T-helper 9 cell (primary cell): ENCODE measurements around the gene SPNS2.

Source experiments
- DNase-seq: peaks from one replicate; pipeline ENCODE4 v3.0.0-alpha.2; 2020
- total RNA-seq, 2 donors: gene quantifications; one replicate each; lab custom pipeline; 2026; lab: John Stamatoyannopoulos, UW

SPNS2 gene, protein sequence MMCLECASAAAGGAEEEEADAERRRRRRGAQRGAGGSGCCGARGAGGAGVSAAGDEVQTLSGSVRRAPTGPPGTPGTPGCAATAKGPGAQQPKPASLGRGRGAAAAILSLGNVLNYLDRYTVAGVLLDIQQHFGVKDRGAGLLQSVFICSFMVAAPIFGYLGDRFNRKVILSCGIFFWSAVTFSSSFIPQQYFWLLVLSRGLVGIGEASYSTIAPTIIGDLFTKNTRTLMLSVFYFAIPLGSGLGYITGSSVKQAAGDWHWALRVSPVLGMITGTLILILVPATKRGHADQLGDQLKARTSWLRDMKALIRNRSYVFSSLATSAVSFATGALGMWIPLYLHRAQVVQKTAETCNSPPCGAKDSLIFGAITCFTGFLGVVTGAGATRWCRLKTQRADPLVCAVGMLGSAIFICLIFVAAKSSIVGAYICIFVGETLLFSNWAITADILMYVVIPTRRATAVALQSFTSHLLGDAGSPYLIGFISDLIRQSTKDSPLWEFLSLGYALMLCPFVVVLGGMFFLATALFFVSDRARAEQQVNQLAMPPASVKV
- 0.14 to 0.24 reads per million in 2 donors for total RNA-seq

DNA sequence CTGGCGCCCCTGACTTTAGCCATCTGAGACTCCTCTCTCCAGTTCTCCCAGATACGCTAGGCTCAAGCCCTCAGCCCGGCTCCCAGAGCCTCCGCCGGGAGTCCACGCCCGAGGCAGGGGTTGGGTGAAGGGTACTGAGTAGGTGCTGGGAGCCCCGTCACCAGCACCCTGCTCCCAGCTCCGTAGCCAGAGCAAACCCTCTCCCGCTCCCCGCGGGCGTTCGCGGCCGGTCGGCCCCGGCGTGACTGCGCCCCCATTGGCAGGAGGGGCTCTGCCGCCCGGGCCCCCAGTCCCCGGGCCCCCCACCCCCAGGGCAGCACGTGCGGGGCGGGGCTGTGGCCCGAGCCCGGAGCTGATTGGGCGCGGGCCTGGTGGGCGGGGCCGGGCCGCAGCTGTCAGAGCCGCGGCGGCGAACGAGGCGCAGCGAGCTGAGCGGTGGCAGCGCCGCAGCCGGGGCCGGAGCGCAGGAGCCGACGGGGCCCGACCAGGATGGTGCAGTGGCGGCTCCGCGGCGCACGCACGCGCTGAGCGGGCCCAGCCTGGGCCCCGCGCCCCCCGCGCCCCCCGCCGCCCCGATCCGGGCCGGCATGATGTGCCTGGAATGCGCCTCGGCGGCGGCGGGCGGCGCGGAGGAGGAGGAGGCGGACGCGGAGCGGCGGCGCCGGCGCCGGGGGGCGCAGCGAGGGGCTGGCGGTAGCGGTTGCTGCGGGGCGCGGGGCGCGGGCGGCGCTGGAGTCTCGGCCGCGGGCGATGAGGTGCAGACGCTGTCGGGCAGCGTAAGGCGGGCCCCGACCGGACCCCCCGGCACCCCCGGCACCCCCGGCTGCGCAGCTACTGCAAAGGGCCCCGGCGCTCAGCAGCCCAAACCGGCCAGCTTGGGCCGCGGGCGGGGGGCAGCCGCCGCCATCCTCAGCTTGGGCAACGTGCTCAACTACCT lies at the start of gene SPNS2:
Gene SPNS2 (plus strand): TSS at position 421 of the 937 bp plus-strand sequence. CDS start 167 bp downstream, at position 588.
- DNase-seq, result peak; percentile 36

DNA sequence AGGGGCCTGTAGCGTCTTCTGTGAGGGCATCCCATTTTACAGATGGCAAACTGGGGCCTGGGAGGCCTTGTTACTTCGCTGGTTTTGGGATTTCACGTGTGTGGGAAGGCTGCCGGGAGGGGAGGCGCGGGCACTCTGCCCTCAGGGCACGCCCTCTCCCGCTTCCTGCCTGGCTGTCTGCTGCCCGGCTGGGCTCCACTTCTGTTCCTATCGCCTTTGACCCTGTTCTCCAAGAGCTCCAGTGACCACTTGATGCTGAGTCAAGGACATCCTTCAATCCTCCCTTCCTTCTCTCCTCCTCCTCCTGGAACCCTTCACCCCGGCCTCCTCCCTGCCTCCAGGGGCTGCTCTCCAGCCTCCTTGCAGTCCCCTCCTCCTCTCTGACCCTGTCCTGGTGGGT lies 48.9 kb upstream of the SPNS2 start:
- DNase-seq, result no peak

DNA sequence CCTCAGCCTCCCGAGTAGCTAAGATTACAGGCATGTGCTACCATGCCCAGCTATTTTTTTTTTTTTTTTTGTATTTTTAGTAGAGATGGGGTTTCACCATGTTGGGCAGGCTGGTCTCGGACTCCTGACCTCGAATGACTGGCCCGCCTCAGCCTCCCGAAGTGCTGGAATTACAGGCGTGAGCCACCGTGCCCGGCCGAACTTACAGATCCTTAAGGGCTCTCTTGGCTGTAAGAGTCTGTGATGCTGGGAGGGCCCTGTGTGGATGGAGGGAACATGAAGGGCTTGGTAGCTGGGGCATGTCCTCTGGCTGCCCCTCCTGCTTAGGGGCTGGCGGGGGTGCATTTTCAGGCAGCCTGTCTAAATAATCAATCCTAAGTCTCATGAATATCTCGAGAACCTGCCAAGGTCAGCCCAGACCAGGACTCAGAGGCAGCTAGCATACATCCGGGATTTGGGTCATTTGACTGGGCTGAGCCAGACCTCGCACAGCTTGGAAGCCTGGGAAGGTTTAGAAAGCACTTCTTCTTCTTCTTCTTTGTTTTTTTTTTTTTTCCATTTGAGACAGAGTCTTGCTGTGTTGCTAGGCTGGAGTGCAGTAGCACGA lies 47.9 kb upstream of the SPNS2 start:
- DNase-seq, result no peak

DNA sequence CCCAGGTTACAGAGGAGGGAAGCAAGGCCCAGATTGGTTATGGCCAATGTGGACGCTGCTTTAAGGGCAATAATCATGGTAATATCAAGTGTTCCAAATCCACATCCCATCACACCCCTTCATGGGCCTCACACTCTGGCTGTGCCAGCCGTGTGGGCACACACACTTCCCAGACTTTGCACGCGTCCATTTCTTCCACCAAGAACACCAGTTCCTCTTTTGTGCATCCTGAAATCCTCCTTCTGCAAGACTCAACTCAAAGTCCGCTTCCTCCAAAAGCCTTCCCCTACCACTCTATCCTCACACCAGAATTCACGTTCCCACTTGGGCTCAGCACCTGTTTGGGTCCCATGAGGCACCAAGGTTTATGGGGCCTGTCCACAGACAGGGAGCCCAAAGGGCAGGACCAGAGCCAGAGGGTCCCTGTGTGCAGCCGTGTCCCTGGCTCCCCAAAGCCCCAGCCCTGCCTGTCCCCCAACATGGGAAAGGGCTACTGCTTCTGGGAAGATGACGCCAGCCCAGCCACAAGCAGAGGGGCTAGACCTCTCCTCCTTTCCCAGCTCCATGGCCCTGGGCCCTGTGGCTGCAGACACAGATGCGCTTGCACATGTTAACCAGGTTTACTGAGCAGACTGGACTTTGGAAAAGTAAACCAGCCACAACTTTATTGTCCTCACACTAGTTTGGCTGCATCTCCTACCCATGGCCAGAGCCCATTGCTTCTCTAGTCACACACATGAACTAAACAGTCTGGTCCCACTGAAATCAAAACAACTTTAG lies 44.7 kb upstream of the SPNS2 start:
- DNase-seq, result no peak

DNA sequence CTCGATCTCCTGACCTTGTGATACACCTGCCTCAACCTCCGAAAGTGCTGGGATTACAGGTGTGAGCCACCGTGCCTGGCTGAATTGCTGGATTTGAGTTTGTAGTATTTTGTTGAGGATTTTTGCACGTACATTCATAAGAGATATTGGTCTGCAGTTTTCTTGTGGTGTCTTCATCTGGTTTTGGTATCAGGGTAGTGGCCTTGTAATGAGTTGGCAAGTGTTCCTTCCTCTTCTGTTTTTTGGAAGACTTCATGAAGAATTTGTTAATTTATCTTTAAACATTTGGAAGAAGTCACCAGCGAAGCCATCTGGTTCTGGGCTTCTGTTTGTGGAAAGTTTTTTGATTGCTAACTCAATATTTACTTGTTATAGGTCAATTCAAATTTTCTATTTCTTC lies 38.0 kb upstream of the SPNS2 start:
- no peak for DNase-seq

DNA sequence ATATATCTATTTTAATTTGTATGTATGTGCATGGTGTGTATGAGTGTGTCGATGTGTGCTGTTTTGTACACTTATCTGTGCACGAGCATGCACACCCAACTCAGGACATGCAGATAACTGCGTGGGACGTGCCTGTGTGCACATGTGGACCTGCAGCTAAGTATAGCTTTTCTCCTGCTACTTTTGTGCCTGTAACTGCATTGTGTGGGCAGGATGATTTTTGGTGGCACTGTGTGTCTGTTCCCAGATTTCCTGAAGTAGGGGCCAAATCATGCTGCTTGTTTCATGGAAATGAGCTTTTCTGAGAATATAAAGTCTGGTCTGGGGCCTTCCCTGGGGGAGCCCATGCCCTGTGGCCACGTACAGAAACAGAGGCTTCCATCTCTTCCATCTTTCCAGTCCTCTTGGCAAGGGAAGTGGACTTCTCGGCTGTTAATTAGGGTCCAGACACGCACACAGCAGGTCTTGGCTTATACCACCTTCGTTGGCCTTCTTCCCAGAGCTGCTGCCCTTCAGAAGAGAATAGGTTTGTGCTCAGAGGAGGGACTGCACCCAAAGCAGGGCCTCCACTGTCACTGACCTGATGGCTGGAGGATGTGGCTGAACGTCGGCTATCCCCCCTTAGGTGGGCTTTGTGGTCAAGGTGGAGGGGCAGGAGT lies 34.7 kb upstream of the SPNS2 start:
- DNase-seq, result no peak

DNA sequence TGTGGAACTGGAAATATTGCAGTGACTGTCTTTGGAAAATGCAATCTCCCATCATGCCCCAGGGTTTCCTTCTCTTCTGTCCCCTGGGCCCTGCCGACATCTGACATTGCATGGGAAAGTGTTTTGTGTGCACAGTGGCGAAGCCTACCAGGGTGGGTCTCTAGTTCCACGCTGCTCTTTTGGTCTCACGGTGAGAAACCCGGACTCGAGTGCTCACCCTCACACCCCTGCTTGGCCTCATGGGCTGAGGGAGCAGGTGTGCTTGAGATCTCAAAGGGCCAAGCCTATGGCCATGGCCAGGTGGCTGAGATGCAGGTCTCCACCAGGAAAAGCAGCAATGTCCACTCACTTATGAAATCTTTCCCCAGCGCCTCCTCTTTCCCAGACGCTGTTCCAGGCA lies 32.9 kb upstream of the SPNS2 start:
- DNase-seq, result no peak

DNA sequence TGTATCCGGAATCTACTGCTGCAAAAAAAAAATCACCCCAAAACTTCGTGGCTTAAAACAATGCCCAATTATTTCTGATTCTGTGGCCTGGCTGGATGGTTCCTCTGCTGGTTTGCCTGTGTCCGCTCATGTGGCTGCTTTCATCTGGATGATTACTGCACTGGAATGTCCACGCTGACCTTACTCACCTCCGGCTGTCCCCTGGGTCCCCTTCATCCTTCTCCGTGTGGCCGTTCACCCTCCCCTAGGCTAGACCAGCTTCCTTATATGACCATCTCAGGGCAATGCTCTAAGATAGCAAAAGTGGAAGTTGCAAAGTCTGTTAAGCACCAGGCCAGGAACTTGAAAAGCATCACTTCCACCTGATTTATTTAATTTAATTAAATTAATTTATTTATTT lies 31.4 kb upstream of the SPNS2 start:
- no peak for DNase-seq

DNA sequence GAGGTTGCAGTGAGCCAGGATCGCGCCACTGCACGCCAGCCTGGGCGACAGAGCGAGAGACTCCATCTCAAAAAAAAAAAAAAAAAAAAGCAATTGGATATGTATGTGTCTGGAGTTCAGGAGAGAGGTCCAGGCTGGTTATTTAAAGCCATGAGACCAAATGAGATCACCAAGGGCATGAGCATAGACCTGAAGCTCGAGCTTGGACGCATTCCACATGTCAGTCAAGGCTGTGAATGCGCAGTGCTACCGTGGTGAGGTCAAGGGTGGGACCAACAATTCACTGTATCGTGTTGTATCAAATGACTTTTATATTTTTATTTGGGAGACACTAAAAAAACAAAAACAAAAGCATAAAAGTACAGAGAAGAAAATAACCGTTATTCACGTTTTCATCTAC lies 29.1 kb upstream of the SPNS2 start:
- DNase-seq, result no peak

DNA sequence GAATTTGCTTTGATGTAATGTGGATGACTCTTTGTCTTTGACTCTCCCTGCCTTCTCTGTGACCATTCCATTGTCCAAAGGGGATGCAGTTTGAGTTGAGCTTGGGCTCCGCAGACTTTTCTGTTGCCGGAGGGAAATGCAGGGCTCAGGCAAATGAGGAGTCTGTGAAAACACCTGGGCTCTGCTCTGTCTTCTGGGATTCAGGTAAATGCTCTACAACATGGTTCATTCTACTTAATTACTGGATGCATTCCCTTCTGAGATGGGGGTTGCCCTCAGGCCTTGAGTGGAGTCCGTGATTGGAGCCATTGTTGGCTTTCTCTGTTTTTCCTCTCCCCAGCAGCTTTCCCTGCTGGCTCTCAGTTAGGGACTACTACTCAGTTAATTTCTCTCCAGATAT lies 26.4 kb upstream of the SPNS2 start:
- no peak for DNase-seq

DNA sequence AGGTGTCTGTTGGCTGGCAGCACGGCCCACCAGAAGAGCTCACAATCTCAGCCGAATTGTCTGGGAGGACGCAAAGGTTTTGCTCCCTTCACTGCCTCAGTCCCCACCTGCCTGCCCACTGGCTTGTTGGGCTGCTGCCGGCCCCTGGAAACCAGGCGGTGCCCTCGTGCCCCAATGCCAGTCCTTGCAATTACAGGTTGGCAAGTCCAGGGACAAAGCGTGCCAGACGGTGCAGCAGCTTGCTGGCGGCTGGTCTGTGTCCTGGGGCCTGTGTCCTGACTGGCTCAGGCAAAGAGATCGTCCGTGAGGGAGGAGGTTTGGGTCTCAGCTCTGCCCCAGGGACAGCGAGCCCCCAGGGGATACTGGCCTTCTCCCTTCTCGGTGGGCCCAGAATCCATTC lies 24.6 kb upstream of the SPNS2 start:
- no peak for DNase-seq

DNA sequence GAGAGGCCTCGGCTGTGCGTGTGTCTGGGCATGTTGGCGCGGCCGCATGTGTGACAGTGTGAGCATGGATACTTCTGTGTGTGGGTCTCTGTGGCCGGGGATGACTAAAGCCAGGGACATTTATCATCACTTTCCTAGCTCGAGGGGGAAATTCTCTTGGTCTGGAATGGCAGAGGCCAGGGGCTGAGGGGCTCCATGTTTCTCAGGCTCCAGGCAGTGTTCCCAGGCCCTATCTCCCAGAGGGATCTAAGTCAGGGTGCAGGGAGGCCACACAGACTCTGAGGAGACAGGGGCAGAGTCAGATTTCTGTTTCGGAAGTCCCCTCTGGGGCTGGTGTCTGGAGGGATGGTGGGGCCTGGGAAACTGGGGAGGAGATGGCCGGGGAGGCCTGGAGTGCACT lies 23.7 kb upstream of the SPNS2 start:
- DNase-seq, result no peak

DNA sequence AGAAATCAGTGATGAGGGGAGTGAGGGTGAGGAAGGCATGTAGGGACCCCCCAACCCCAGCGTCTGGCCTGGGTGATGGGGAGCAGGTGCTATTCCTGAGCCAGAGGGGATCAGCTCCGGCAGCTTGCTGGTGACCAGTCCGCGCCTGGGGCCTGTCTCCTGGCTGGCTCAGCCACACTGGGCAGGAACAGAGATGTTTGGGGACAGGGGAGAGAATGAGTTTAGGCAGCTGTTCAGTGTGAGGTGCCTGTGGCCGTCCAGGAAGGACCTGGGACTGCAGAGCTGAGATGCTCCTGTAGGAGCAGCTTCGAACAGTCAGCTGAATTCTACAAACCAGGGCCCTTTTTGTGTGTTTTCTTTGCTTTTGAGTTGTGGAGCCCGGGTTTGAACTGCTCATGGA lies 23.2 kb upstream of the SPNS2 start:
- no peak for DNase-seq

DNA sequence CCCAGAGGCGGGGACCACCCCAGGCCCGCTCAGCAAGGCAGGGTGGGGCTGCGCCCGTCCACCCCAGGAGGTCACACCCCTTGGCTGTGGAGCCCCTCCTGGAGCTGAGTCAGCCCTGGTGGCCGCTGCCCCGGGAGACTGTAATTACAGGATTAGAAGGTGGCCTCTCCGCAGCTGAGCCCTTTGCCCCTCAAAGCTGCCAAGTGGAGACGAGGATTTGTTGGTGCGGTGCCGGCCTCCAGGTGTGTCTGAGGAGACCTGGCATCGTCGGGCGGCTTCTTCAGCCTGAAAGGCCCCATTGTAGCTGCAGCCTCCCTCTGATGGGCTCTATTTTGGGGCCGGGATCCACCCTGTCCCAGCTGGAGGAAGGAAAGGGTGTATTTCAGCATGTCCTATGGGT lies 22.7 kb upstream of the SPNS2 start:
- DNase-seq, result no peak

DNA sequence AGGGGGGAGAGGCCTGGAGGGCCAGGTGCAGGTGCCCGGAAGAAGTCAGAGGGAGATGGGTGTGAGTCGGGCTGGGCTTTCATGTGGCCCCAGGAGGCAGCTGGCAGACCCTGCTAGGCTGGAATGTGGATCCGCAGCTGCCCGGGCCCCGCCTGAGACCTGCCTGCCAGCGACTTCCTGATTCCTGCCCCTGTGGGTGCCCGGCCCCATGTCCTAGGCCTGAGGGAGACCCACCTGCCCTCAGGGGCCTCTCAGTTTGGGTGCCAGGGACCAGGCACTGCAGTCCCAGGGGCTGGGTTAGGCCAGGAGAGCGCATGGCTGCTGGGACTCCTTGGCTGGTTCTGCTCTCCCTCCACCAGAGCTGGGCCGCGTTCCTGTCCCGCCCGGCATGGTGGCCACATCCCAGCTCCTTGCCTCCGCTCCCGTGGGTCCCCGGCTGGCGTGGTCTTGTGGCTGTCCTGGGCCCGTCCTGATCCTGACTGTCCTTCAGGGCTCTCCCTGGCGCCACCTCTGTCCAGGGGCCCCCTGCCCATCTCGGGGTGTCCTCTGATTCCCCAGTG lies 22.1 kb upstream of the SPNS2 start:
- DNase-seq, result no peak

DNA sequence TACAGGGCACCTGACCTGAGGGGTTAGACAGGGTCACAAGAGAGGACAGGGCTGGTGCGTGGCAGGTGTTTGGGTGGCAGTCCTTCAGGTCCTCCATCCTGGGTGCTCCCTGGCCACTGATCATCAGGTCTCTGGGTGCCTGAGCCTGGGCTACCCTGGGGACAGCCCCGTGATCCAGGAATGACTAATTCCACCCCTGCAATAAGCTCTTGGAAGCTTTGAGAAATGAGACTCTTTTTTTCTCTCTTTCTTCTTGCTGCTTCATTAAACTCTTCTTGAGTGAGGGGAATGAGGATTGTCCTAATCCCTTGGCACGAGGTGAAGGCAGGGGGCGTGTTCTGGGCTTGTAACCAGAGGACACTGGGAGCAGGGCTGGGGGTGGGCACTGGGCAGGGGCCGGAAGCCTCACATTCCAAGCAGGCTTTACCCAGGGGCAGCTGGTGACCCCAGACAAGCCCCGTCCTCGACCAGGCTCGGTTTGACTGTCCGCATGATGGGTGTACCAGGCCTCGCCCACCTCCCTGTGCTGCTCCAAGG lies 21.4 kb upstream of the SPNS2 start:
- DNase-seq, result no peak

DNA sequence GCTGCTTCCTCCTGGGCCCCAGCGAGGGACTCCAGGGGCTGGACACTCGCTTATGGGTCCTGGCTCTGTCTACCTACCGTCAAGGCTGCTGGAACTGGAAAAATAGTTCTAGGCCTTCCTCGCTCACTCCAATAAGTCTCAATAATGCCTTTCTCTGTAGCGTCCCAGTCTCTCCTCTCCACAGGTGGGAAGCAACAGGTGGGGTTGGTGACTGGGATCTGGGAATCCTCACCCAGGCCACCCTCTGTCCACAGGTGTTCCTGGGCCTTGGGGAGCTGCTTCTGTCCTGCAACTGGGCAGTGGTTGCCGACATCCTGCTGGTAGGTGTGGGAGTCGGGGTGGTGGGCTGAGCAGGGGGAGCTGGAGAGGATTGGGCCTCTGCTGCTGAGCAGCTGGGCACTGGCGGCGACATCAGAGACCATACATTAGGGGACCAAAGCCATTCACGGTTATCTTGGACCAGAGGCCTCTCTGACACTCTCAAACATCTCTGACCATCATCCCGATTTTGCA lies 20.3 kb upstream of the SPNS2 start:
- DNase-seq, result no peak

DNA sequence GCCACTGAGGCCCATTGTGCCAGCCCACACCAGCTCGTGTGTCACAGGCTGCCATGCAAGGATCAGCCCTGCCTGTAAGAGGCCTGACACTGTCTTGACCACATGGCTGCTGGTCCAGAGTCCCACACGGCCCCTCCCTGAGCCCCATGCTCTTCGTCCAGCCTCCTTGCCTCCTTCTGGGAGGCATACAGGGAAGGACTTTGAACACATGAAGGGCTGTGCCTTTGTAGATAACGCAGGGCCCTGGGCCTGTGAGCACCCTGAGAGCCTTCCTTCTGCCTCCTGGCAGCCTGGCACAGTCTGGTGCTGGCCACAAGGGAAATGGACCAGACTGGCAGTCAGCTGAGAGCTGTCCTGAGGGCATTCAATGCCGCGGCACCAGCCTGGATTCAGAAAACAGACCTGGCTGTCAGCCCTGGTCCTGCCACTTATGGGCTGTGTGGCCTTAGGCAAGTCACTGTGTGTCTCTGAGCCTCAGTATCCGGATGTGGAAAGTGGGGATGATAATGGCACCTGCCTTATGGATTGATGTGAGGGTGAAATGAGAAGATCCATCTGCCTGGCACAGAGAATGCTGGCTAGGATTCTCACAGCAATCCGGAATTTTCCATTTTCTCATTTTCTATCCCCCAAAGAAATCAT lies 19.2 kb upstream of the SPNS2 start:
- DNase-seq, result no peak

DNA sequence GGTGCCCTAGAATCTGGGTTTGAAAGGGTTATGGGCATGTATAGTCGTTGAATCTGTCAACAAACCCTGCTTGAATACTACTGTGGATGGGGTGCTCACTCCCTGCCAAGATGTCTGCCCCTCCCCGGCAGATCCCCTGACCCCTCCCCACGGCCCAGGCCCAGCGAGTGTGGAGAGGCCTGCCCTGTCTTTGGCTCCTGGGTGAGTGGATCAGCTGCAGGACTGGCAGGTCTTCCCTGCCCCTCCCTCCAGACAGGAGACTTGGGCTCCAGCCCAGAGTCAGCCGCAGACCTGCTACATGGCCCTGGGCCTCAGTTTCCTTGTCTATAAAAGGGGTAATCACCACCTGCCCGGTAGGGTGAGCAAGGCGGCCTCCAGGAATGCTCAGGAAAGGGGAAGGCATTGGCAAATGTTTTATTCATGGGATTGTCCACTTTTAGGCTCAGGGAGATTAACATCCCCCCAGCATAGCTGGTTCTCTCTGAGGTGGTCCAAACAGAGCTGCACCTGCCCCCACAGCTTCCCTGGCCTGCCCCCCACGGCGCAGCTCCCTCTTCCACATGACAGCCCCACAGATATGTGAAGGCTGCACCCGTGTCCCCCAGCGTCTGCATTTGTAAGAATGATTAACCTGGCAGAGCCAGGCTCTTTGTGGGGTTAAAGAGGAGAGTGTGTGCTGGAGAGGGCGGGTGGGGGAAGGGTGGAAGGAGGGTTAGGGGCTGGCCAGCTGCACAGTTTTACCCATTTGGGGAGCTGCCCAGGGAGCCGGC lies 18.5 kb upstream of the SPNS2 start:
- DNase-seq, result no peak
